Fibroblast of skin of right quadriceps (primary cell): ENCODE data around the gene PSMD13.
"Not testable (repeated sequence)": the region's sequence is repeated elsewhere in the genome, so short reads cannot be mapped to it uniquely, and the experiment has no call there.

Experiments used
- DNase-seq: peaks from one replicate; pipeline ENCODE4 v3.0.0-alpha.2; 2013

The PSMD13 gene

GRCh38 chr11:220641-221215 lies 16.0 kb upstream of the PSMD13 start:
- not testable (repeated sequence) for DNase-seq

- DNase-seq, result no peak
Measured at GRCh38 chr11:221539-221938, 15.2 kb upstream of the PSMD13 start.

GRCh38 chr11:221998-222789 lies 14.6 kb upstream of the PSMD13 start:
- no peak for DNase-seq

- no peak for DNase-seq
Measured at GRCh38 chr11:223026-223789, 13.6 kb upstream of the PSMD13 start.

GRCh38 chr11:223884-224283 lies 12.9 kb upstream of the PSMD13 start:
- no peak for DNase-seq

- no peak for DNase-seq
Measured at GRCh38 chr11:224424-224823, 12.4 kb upstream of the PSMD13 start.

GRCh38 chr11:225734-226453 lies 10.9 kb upstream of the PSMD13 start:
- DNase-seq, result no peak

GRCh38 chr11:227824-228379 lies 8.9 kb upstream of the PSMD13 start:
- DNase-seq, result no peak

GRCh38 chr11:230431-230830 lies 6.3 kb upstream of the PSMD13 start:
- no peak for DNase-seq

- no peak for DNase-seq
Measured at GRCh38 chr11:232783-233565, 3.8 kb upstream of the PSMD13 start.

- no peak for DNase-seq
Measured at GRCh38 chr11:235180-235579, 1.6 kb upstream of the PSMD13 start.

- DNase-seq, result no peak
Measured at GRCh38 chr11:235609-235996, 1.2 kb upstream of the PSMD13 start.

GRCh38 chr11:235997-236773 lies 591 bp upstream of the PSMD13 start, which contains the start of gene SIRT3:
Gene SIRT3 (minus strand): TSS chr11:236342. CDS start chr11:236328, 14 bp downstream.
- DNase-seq, result peak; percentile 85

- not testable (repeated sequence) for DNase-seq
Measured at GRCh38 chr11:238346-238745, 1.6 kb downstream of the PSMD13 start.

- DNase-seq, result no peak
Measured at GRCh38 chr11:240315-240714, 3.5 kb downstream of the PSMD13 start.

- no peak for DNase-seq
Measured at GRCh38 chr11:241634-242033, 4.9 kb downstream of the PSMD13 start.

- no peak for DNase-seq
Measured at GRCh38 chr11:244376-244775, 7.6 kb downstream of the PSMD13 start.

- DNase-seq, result no peak
Measured at GRCh38 chr11:249062-249461, 12.3 kb downstream of the PSMD13 start.

GRCh38 chr11:250274-250673 lies 13.5 kb downstream of the PSMD13 start:
- no peak for DNase-seq

GRCh38 chr11:250740-251299 lies 14.0 kb downstream of the PSMD13 start:
- DNase-seq, result peak; percentile 38

- DNase-seq, result no peak
Measured at GRCh38 chr11:251550-251949, 14.8 kb downstream of the PSMD13 start.
